GM19240 (cell line): Measurements from ENCODE around the gene ALDH1A3.

Source experiments
- DNase-seq: peaks from one replicate; pipeline ENCODE4 v3.0.0; 2011; ENCODE audit warnings: low spot score; ENCODE audit not compliant: insufficient read length

Gene ALDH1A3

GRCh38 chr15:100951965-100952364 lies 72.3 kb downstream of the ALDH1A3 start:
- no peak for DNase-seq

GRCh38 chr15:100952566-100952965 lies 72.9 kb downstream of the ALDH1A3 start:
- no peak for DNase-seq

- no peak for DNase-seq
These were observed 78.9 kb downstream of the ALDH1A3 start for GRCh38 chr15:100958326-100959065.

- DNase-seq = no peak
These were observed 79.7 kb downstream of the ALDH1A3 start for GRCh38 chr15:100959066-100960050.
